Stimulated activated effector memory CD8-positive, alpha-beta T cell treated with anti-CD3 and anti-CD28 coated beads, Interleukin-12 subunit alpha, Interleukin-12 subunit beta, amount 100 ng/mL, for 72 hours (primary cell): ENCODE results near the gene EAF1.
"Not testable (repeated sequence)": the region's sequence is repeated elsewhere in the genome, so short reads cannot be mapped to it uniquely, and the experiment has no call there.

Source experiments
- ATAC-seq: fragments of 150-1000 bp; cut with Tn5 transposase; 2 replicates; pipeline ENCODE4 v1.10.0; 2021
- DNase-seq, 2 donors: peaks; one replicate each; pipeline ENCODE4 v3.0.0; 2021 to 2022; ENCODE audit warnings: low spot score in 2 of 2
- H3K27ac Mint-ChIP-seq: one replicate; pipeline ENCODE4 v1.8.0; 2022; ENCODE audit warnings: mild to moderate bottlenecking, mixed read lengths
- H3K36me3 Mint-ChIP-seq: one replicate; pipeline ENCODE4 v1.8.0; 2022; ENCODE audit warnings: mild to moderate bottlenecking, mixed read lengths
- H3K4me1 Mint-ChIP-seq: one replicate; pipeline ENCODE4 v1.8.0; 2022; ENCODE audit warnings: mixed read lengths
- H3K4me3 Mint-ChIP-seq: one replicate; pipeline ENCODE4 v1.8.0; 2022; ENCODE audit warnings: mild to moderate bottlenecking, mixed read lengths
- H3K9me3 Mint-ChIP-seq: one replicate; pipeline ENCODE4 v1.8.0; 2022; ENCODE audit warnings: mixed read lengths

EAF1 gene

DNA sequence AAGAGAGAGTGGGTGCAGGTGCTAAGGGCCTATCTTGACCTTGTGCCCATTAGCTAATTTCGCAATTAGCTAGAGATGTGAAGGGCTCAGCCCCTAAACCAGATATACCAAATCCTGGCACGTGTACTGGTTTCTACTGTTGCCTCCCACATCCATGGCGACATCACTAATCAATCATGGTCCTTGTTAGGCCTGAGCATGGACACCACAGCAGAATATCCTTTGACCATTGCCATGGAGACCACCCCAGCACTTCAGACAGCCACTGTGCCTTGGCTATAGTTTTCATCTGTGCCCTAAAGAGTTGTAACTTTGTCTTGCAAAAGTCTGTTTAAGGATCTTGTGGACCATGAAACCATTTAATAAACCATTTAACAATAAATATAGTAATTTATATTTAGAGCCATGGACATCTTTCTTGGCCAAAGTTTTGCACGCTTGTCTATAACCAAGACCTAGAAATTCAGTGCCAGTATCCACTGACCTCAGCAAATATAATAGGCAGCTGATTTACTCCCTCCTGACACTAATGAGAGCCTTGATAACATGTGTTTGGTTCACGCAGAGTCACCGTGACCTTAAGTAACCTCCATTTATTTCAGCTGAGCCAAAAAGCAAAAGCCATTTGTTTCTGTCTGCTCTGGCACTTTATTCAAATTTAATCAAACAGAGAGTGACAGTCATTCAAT is 50.7 kb downstream of the EAF1 start:
- Mint-ChIP-seq H3K4me3 (no peak overlapping the region), H3K27ac (no peak overlapping the region), H3K36me3 (no peaks in the 10 kb centered on the region), H3K4me1 (peaks cover 17% of the 10 kb centered on the region), H3K9me3 (no peaks in the 10 kb centered on the region)
- DNase-seq: no peak
- no peak for ATAC-seq

DNA sequence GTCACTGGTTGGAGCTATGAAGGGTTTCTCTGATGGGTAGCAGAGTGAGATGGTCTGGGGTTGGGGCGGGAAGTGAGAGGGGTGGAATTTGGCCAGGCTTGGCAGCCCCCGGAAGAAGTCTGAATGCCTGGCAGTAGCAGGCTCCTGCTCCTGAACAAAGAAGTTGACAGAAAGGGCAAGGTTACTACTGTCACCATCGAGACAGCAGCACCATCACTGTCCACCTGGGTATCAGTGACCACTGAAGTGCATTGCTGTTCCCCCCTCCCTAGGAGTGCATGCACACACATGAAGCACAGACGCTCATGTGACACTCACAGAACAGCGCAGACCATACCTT is 51.2 kb downstream of the EAF1 start:
- no peaks in the 10 kb centered on the region for H3K36me3 Mint-ChIP-seq
- peaks cover 23% of the 10 kb centered on the region for H3K4me1 Mint-ChIP-seq
- H3K4me3 Mint-ChIP-seq: no peak overlapping the region
- H3K9me3 Mint-ChIP-seq: no peaks in the 10 kb centered on the region
- no peak overlapping the region for H3K27ac Mint-ChIP-seq
- no peak for DNase-seq
- ATAC-seq: no peak

DNA sequence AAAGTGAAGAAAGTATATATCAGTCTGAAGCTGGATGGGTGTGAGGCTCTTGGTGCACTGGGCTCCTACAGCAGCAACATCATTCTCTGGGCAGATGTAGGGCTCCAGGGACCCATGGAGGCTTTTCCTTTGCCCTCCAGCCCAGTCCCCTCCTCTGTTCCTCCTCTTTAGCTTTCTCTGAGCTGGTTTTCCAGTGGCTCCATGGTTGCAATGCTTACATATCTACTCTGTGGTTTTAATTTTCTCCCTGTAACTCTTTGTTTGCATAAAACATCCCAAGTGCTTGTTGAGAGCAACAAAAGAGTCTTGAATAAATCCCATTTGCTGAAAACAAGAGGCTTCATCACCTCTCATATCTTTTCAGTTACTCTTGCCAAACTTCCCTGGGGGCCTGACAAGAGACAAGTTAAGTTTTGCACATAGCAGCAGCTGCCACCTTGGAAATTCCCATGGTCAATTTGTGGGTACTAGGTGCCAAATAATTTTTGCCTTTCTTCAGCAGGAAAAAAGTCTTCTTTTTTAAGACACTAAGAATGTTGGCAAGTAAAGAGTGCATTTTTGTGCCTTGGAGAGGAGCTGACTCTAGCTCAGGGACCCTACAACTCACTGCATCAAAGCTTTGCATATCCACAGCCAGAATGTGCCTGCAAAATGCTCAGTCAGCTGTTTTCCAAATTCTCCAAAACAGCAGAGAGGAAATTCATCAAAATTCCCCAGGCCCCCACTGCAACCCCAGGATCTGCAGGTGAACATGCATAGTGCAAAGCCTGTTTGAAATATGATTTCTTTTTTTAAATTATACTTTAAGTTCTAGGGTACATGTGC is 52.2 kb downstream of the EAF1 start:
- Mint-ChIP-seq H3K36me3 (no peaks in the 10 kb centered on the region), H3K4me1 (peaks cover 26% of the 10 kb centered on the region), H3K9me3 (peaks cover 2% of the 10 kb centered on the region), H3K4me3 (no peak overlapping the region), H3K27ac (no peak overlapping the region)
- DNase-seq (no peak), ATAC-seq (no peak)

DNA sequence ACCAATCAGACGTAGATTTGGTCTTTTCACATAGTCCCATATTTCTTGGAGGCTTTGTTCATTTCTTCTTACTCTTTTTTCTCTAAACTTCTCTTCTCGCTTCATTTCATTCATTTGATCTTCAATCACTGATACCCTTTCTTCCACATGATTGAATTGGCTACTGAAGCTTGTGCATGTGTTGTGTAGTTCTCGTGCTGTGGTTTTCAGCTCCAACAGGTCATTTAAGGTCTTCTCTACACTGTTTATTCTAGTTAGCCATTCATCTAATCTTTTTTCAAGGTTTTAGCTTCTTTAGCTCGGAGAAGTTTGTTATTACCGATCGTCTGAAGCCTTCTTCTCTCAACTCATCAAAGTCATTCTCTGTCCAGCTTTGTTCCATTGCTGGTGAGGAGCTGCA is 57.2 kb downstream of the EAF1 start:
- H3K36me3 Mint-ChIP-seq, H3K4me3 Mint-ChIP-seq, ATAC-seq, H3K27ac Mint-ChIP-seq, DNase-seq, H3K9me3 Mint-ChIP-seq: not testable (repeated sequence)
- H3K4me1 Mint-ChIP-seq: peaks cover 29% of the 10 kb centered on the region

DNA sequence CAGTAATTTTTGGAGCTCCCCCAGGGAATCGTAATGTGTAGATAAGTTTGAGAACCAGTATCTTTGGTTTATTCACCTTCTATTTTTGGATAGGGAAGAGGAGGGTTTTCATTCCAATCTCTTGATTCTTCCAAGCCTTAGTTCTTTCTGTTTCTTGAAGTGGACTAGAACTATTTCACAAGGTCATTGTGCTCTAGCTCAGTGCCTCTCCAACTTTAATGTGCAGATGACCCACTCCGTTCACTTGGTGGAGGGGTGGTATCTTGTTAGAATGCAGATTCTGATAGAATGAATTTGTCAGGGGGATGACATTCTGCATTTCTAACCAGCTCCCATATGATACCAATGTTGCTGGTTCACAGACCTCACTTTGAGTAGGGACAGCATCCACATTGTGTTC is 58.6 kb downstream of the EAF1 start:
- Mint-ChIP-seq H3K4me3 (no peak overlapping the region), H3K9me3 (peaks cover 3% of the 10 kb centered on the region), H3K27ac (no peak overlapping the region), H3K36me3 (no peaks in the 10 kb centered on the region), H3K4me1 (peaks cover 37% of the 10 kb centered on the region)
- no peak for DNase-seq
- ATAC-seq: no peak

DNA sequence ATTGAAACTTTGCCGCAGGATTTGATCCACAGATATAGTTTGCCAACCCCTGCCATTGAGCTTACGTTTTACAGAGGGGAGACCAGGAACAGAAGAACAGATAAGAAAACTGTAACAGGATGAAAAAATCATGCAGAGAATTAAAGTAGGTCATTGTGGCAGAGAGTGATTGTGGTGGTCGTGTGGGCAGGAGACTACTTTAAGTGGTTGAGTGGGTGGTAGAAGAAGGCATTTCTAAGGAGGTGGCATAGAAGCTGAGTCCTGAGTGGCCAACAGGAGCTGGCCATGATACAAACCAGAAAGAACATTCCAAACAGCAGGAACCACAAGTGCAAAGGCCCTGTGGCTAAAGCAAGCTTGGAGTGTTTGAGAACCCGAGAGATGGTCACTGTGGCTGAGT is 59.6 kb downstream of the EAF1 start:
- no peak overlapping the region for H3K27ac Mint-ChIP-seq
- H3K4me1 Mint-ChIP-seq: peaks cover 37% of the 10 kb centered on the region
- ATAC-seq (peak; percentile 86), DNase-seq (no peak)
- H3K9me3 Mint-ChIP-seq: peaks cover 3% of the 10 kb centered on the region
- H3K4me3 Mint-ChIP-seq: peak overlapping the region; percentile 0
- no peaks in the 10 kb centered on the region for H3K36me3 Mint-ChIP-seq

DNA sequence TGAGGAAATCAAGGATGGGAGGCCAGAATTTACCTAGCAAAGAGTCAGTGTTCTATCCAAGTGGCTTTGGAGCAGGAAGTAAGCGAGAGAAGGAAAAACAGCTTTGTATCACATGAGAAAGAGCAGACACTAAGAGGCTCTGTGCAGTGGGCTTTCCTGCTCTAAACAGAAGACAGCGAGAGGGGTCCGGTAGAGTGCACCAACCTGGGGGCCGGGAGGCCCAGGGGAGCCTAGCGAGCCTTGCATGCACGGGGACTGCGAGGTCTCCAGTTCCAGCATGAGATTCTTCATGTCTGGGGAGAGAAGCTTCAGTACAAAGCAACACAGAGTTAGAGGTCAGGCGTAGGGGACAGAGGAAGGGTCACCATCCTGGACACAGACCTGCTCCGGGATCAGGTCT is 60.6 kb downstream of the EAF1 start:
- no peak overlapping the region for H3K4me3 Mint-ChIP-seq
- no peak for ATAC-seq
- peaks cover 3% of the 10 kb centered on the region for H3K9me3 Mint-ChIP-seq
- no peak overlapping the region for H3K27ac Mint-ChIP-seq
- H3K36me3 Mint-ChIP-seq: no peaks in the 10 kb centered on the region
- peaks cover 39% of the 10 kb centered on the region for H3K4me1 Mint-ChIP-seq
- no peak for DNase-seq

DNA sequence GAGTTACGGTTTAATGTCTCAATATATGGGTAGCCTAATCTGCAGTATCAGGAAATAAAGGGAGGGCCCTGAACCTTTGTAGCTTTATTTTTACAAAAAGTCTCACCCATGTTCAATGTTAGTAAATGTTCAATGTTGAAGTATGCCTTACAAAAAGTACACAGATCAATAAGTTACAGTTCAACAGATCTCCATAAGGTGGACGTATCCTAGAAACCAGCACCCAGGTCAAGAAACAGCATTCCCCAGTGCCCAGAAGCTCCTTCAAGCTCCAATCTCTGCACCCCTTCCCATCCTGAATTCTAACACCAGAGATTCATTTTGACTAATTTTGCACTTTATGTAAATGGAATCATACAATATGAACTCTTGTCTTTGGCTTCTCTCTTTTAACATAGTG is 62.8 kb downstream of the EAF1 start:
- Mint-ChIP-seq H3K36me3 (no peaks in the 10 kb centered on the region), H3K9me3 (no peaks in the 10 kb centered on the region), H3K4me3 (no peak overlapping the region), H3K27ac (no peak overlapping the region), H3K4me1 (peaks cover 42% of the 10 kb centered on the region)
- no peak for ATAC-seq
- DNase-seq: no peak

DNA sequence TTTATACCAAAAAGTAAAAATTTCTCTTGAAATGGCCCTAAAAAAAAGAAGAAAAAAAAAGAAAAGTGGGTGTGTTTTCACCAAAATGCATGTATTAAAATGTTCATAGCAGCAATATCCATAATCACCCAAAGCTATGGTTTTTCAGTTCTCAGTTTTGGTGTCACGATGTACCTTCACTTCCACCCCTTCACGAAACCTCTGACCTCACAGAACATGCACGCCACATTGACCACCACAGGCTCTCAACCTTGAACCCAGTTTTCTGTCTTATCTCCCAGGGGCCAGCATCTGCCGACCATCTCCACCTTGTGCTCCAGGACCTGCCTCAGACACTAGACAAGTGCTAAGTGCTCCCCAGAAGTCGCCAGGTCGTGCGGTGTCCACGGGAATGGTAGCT is 63.7 kb downstream of the EAF1 start:
- no peak overlapping the region for H3K4me3 Mint-ChIP-seq
- H3K27ac Mint-ChIP-seq: no peak overlapping the region
- H3K36me3 Mint-ChIP-seq: no peaks in the 10 kb centered on the region
- DNase-seq: no peak
- ATAC-seq: no peak
- H3K9me3 Mint-ChIP-seq: no peaks in the 10 kb centered on the region
- H3K4me1 Mint-ChIP-seq: peaks cover 42% of the 10 kb centered on the region
